GM23338 (cell line): Measurements from ENCODE around the gene SNX10. TPM values are rescaled to one million over a fixed set of nuclear protein-coding genes. Genes with fewer than 3 reads are reported as not detected.

ENCODE experiments used
- ATAC-seq: fragments of 200-7000 bp; cut with Tn5 transposase; 3 replicates; pipeline ENCODE4 v1.9.1; 2020
- DNase-seq: peaks from one replicate; pipeline ENCODE4 v3.0.0-alpha.2; 2015; ENCODE audit warnings: low spot score
- H2AFZ ChIP-seq: fragments of 200-600 bp; sonication (generic); 2 replicates; pipeline ENCODE4 v1.8.0; 2016; ENCODE audit warnings: antibody characterized with exemption, mild to moderate bottlenecking, moderate library complexity
- H3F3A ChIP-seq: fragments of 200-600 bp; sonication (generic); replicated peaks from 2 replicates; pipeline ENCODE4 v1.8.0; 2017; ENCODE audit warnings: antibody characterized with exemption, mixed run types, low read depth
- H3K27ac ChIP-seq: fragments of 200-600 bp; sonication (generic); 2 replicates; pipeline ENCODE4 v1.6.1; 2016; ENCODE audit warnings: low read depth
- H3K27me3 ChIP-seq: fragments of 200-600 bp; sonication (generic); 2 replicates; pipeline ENCODE4 v1.8.0; 2016; ENCODE audit warnings: mild to moderate bottlenecking, mixed run types, moderate library complexity; ENCODE audit not compliant: insufficient read depth
- H3K36me3 ChIP-seq: fragments of 200-600 bp; sonication (generic); 2 replicates; pipeline ENCODE4 v1.8.0; 2016; ENCODE audit warnings: mild to moderate bottlenecking; ENCODE audit not compliant: insufficient read depth
- H3K4me1 ChIP-seq: fragments of 200-600 bp; sonication (generic); 2 replicates; pipeline ENCODE4 v1.8.0; 2016; ENCODE audit warnings: mild to moderate bottlenecking, moderate library complexity; ENCODE audit not compliant: insufficient read depth
- H3K4me2 ChIP-seq: fragments of 200-600 bp; sonication (generic); 2 replicates; pipeline ENCODE4 v1.7.1; 2017; ENCODE audit warnings: mixed run types
- H3K4me3 ChIP-seq: fragments of 200-600 bp; sonication (generic); 2 replicates; pipeline ENCODE4 v1.6.1; 2016; ENCODE audit warnings: mixed run types
- H3K79me2 ChIP-seq: fragments of 200-600 bp; sonication (generic); replicated peaks from 2 replicates; pipeline ENCODE4 v1.8.0; 2017; ENCODE audit warnings: mild to moderate bottlenecking; ENCODE audit not compliant: insufficient read depth
- H3K9me2 ChIP-seq: fragments of 200-600 bp; sonication (generic); 2 replicates; pipeline ENCODE4 v1.8.0; 2017; ENCODE audit not compliant: insufficient read depth
- H4K20me1 ChIP-seq: fragments of 200-600 bp; sonication (generic); replicated peaks from 2 replicates; pipeline ENCODE4 v1.8.0; 2017; ENCODE audit warnings: mild to moderate bottlenecking; ENCODE audit not compliant: insufficient read depth
- H3K27ac Mint-ChIP-seq: 2 replicates; pipeline ENCODE4 v1.8.0; 2020; ENCODE audit warnings: inconsistent platforms, mild to moderate bottlenecking, moderate library complexity, mixed read lengths
- H3K27me3 Mint-ChIP-seq: 3 replicates; pipeline ENCODE4 v1.8.0; 2022; ENCODE audit warnings: low read depth, mild to moderate bottlenecking, moderate library complexity, mixed read lengths, inconsistent platforms; ENCODE audit not compliant: insufficient read depth, poor library complexity
- H3K36me3 Mint-ChIP-seq: 3 replicates; pipeline ENCODE4 v1.8.0; 2021; ENCODE audit warnings: low read depth, mild to moderate bottlenecking, inconsistent platforms, moderate library complexity, mixed read lengths
- H3K4me1 Mint-ChIP-seq: 3 replicates; pipeline ENCODE4 v1.8.0; 2020; ENCODE audit warnings: mild to moderate bottlenecking, inconsistent platforms, mixed read lengths
- H3K4me3 Mint-ChIP-seq: 3 replicates; pipeline ENCODE4 v1.8.0; 2021; ENCODE audit warnings: moderate library complexity, mild to moderate bottlenecking, inconsistent platforms, mixed read lengths
- H3K9me3 Mint-ChIP-seq: 3 replicates; pipeline ENCODE4 v1.8.0; 2020; ENCODE audit warnings: moderate library complexity, mild to moderate bottlenecking, inconsistent platforms, mixed read lengths
- CREB1 ChIP-seq: fragments of 250-450 bp; sonication (Bioruptor Pico); IDR thresholded peaks from 2 replicates; pipeline ENCODE4 v1.5.0; 2020; ENCODE audit warnings: low read depth, mild to moderate bottlenecking, moderate library complexity
- EZH2phosphoT487 ChIP-seq: fragments of 200-600 bp; sonication (generic); IDR thresholded peaks from one replicate; pipeline ENCODE4 v1.8.1; 2018; ENCODE audit warnings: antibody characterized with exemption; ENCODE audit not compliant: unreplicated experiment
- POLR2AphosphoS5 ChIP-seq: IDR thresholded peaks from 2 replicates; pipeline ENCODE4 v1.6.1; 2016; ENCODE audit warnings: antibody characterized with exemption, low read depth
- STAT1 ChIP-seq: IDR thresholded peaks from one replicate; pipeline ENCODE4 v1.6.1; 2016; ENCODE audit warnings: antibody characterized with exemption; ENCODE audit not compliant: unreplicated experiment
- ZNF114 ChIP-seq: fragments of 250-450 bp; sonication (Bioruptor Pico); IDR thresholded peaks from 2 replicates; pipeline ENCODE4 v1.5.0; 2020; ENCODE audit warnings: mild to moderate bottlenecking, moderate library complexity
- ZNF331 ChIP-seq: fragments of 250-450 bp; sonication (Bioruptor Pico); IDR thresholded peaks from 2 replicates; pipeline ENCODE4 v1.5.0; 2020; ENCODE audit warnings: low read depth, mild to moderate bottlenecking, moderate library complexity
- polyA plus RNA-seq: library from polyadenylated mRNA; unstranded; fragments of >200 nt; fragmentation: Nextera tagmentation; extraction: Ambion mirVana; gene quantifications from 2 replicates; pipeline ENCODE4 v1.2.1, GENCODE V29; 2016
- total RNA-seq: library from RNA; depleted of rRNA; stranded (reverse); fragments of >200 nt; shearing (Covaris generic); gene quantifications from 2 replicates; pipeline ENCODE4 v1.2.3, GENCODE V29; 2014
- TF ChIP-seq, protein P1 (sequence below): fragments of 250-450 bp; sonication (Bioruptor Pico); IDR thresholded peaks from 2 replicates; pipeline ENCODE4 v1.5.0; 2020; ENCODE audit warnings: mild to moderate bottlenecking, moderate library complexity
- TF ChIP-seq, protein P2 (sequence below), 2 experiments: fragments of 200-600 bp in 1 of 2; sonication (generic) in 1 of 2; conservative IDR thresholded peaks; 2 replicates each; pipeline versions ENCODE4 v1.5.1 to v1.6.1; 2016 to 2017; ENCODE audit warnings: antibody characterized with exemption in 2 of 2, low read depth in 2 of 2, mild to moderate bottlenecking in 2 of 2, moderate library complexity in 1 of 2

The SNX10 gene
- total and polyA plus RNA-seq, 2 experiments from 2014 or later, result 15.8 to 17.8 TPM

DNA sequence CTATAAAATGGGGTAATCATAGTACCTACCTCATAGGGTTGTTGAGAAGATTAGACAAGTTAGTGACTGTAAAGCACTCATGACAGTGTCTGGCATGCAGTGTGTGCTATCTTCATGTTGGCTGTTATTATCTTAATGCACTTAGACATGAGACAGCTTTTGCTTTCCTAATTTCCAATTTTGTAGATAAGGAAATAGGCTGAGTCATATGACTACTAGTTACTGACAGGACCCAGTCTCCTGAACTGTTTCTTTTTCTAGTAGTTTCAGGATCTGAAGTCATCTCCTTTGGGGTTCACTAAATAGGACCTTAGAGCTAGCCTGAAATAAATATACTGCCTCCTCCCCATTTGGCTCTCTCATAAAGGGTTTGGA, 74.2 kb downstream of the SNX10 start (continued):
- TF ChIP-seq, protein P1, sequence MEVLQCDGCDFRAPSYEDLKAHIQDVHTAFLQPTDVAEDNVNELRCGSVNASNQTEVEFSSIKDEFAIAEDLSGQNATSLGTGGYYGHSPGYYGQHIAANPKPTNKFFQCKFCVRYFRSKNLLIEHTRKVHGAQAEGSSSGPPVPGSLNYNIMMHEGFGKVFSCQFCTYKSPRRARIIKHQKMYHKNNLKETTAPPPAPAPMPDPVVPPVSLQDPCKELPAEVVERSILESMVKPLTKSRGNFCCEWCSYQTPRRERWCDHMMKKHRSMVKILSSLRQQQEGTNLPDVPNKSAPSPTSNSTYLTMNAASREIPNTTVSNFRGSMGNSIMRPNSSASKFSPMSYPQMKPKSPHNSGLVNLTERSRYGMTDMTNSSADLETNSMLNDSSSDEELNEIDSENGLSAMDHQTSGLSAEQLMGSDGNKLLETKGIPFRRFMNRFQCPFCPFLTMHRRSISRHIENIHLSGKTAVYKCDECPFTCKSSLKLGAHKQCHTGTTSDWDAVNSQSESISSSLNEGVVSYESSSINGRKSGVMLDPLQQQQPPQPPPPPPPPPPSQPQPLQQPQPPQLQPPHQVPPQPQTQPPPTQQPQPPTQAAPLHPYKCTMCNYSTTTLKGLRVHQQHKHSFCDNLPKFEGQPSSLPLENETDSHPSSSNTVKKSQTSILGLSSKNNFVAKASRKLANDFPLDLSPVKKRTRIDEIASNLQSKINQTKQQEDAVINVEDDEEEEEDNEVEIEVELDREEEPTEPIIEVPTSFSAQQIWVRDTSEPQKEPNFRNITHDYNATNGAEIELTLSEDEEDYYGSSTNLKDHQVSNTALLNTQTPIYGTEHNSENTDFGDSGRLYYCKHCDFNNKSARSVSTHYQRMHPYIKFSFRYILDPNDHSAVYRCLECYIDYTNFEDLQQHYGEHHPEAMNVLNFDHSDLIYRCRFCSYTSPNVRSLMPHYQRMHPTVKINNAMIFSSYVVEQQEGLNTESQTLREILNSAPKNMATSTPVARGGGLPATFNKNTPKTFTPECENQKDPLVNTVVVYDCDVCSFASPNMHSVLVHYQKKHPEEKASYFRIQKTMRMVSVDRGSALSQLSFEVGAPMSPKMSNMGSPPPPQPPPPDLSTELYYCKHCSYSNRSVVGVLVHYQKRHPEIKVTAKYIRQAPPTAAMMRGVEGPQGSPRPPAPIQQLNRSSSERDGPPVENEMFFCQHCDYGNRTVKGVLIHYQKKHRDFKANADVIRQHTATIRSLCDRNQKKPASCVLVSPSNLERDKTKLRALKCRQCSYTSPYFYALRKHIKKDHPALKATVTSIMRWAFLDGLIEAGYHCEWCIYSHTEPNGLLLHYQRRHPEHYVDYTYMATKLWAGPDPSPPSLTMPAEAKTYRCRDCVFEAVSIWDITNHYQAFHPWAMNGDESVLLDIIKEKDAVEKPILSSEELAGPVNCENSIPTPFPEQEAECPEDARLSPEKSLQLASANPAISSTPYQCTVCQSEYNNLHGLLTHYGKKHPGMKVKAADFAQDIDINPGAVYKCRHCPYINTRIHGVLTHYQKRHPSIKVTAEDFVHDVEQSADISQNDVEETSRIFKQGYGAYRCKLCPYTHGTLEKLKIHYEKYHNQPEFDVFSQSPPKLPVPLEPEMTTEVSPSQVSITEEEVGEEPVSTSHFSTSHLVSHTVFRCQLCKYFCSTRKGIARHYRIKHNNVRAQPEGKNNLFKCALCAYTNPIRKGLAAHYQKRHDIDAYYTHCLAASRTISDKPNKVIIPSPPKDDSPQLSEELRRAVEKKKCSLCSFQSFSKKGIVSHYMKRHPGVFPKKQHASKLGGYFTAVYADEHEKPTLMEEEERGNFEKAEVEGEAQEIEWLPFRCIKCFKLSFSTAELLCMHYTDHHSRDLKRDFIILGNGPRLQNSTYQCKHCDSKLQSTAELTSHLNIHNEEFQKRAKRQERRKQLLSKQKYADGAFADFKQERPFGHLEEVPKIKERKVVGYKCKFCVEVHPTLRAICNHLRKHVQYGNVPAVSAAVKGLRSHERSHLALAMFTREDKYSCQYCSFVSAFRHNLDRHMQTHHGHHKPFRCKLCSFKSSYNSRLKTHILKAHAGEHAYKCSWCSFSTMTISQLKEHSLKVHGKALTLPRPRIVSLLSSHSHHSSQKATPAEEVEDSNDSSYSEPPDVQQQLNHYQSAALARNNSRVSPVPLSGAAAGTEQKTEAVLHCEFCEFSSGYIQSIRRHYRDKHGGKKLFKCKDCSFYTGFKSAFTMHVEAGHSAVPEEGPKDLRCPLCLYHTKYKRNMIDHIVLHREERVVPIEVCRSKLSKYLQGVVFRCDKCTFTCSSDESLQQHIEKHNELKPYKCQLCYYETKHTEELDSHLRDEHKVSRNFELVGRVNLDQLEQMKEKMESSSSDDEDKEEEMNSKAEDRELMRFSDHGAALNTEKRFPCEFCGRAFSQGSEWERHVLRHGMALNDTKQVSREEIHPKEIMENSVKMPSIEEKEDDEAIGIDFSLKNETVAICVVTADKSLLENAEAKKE (CRISPR knock-in tag), result no peak

DNA sequence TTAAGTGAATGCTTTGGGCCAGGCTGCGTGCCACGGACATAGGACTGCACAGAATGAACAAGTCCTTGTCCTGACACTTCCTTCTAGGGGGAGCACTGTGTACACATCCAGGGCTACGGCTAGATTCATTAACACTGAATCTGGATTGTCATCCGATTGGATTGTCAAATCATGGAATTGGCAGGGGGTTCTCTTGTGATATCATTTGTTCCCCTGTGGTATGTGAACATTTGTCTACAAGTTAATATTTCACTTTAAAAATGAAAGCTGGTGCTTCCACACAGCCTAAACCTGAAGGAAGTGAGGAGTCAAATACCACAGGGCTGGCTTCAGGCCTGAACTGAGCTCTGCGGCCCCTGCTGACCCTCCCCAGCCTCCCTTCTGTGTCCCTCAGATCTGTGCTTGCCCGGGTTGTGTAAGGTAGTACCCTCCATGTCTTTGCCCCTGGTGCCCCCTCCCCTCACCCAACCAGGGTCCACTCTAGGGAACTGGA, 75.6 kb downstream of the SNX10 start:
- no peaks in the 10 kb centered on the region for H3F3A ChIP-seq
- no peak for DNase-seq
- H3K27me3 ChIP-seq, result no peaks in the 10 kb centered on the region
- no peak overlapping the region for H3K27ac ChIP-seq
- no peak overlapping the region; the same call in 1 of the 2 replicates for H3K27ac Mint-ChIP-seq
- no peaks in the 10 kb centered on the region for H3K9me2 ChIP-seq
- H3K9me3 Mint-ChIP-seq, result no peaks in the 10 kb centered on the region
- H3K27me3 Mint-ChIP-seq, result no peaks in the 10 kb centered on the region
- H2AFZ ChIP-seq, result no peak overlapping the region
- H3K4me3 Mint-ChIP-seq, result no peak overlapping the region
- H3K36me3 ChIP-seq, result no peaks in the 10 kb centered on the region
- H4K20me1 ChIP-seq, result no peaks in the 10 kb centered on the region
- no peak overlapping the region for H3K4me2 ChIP-seq
- H3K4me3 ChIP-seq, result no peak overlapping the region
- no peaks in the 10 kb centered on the region for H3K36me3 Mint-ChIP-seq
- no peaks in the 10 kb centered on the region for H3K4me1 ChIP-seq
- no peak for ATAC-seq
- peaks cover 8% of the 10 kb centered on the region; the same call in 2 of the 3 replicates for H3K4me1 Mint-ChIP-seq
- H3K79me2 ChIP-seq, result no peaks in the 10 kb centered on the region
- TF ChIP-seq POLR2AphosphoS5, result no peak
- TF ChIP-seq STAT1, result no peak
- TF ChIP-seq, protein P1 (CRISPR knock-in tag), result no peak
- no peak for TF ChIP-seq ZNF114 (CRISPR knock-in tag)
- TF ChIP-seq, protein P2, sequence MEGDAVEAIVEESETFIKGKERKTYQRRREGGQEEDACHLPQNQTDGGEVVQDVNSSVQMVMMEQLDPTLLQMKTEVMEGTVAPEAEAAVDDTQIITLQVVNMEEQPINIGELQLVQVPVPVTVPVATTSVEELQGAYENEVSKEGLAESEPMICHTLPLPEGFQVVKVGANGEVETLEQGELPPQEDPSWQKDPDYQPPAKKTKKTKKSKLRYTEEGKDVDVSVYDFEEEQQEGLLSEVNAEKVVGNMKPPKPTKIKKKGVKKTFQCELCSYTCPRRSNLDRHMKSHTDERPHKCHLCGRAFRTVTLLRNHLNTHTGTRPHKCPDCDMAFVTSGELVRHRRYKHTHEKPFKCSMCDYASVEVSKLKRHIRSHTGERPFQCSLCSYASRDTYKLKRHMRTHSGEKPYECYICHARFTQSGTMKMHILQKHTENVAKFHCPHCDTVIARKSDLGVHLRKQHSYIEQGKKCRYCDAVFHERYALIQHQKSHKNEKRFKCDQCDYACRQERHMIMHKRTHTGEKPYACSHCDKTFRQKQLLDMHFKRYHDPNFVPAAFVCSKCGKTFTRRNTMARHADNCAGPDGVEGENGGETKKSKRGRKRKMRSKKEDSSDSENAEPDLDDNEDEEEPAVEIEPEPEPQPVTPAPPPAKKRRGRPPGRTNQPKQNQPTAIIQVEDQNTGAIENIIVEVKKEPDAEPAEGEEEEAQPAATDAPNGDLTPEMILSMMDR (conservative IDR thresholded peaks at IDR 0.05; ENCODE audit: low read depth in 2 of 2), result no peak
- TF ChIP-seq EZH2phosphoT487, result no peak
- TF ChIP-seq ZNF331 (CRISPR knock-in tag), result no peak
- TF ChIP-seq CREB1, result no peak
